Bronchial epithelial cell (primary cell): Measurements from ENCODE around the gene SGCD. TPM values are rescaled to one million over a fixed set of nuclear protein-coding genes. Genes with fewer than 3 reads are reported as not detected.

Source experiments
- DNase-seq: peaks from one replicate; pipeline ENCODE4 v3.0.0-alpha.2; 2010; ENCODE audit warnings: low read depth
- FAIRE-seq: peaks from 2 replicates; lab custom pipeline; 2011; peaks lifted over from hg19 to GRCh38; lab: Jason Lieb, UNC
- H3K27me3 ChIP-seq: 2 replicates; pipeline ENCODE4 v1.5.1; 2011; ENCODE audit warnings: low read length; ENCODE audit not compliant: control insufficient read depth, insufficient read depth
- H3K36me3 ChIP-seq: 2 replicates; pipeline ENCODE4 v1.5.1; 2011; ENCODE audit warnings: low read length; ENCODE audit not compliant: control insufficient read depth, insufficient read depth
- H3K4me3 ChIP-seq: 2 replicates; pipeline ENCODE4 v1.5.1; 2011; ENCODE audit warnings: mild to moderate bottlenecking, low read depth, low read length, control low read depth
- CTCF ChIP-seq: IDR thresholded peaks from 2 replicates; pipeline ENCODE4 v1.5.1; 2011; ENCODE audit warnings: mild to moderate bottlenecking, moderate library complexity, low read length, control low read depth, inconsistent platforms; ENCODE audit not compliant: insufficient read depth, severe bottlenecking
- total RNA-seq: library from RNA; depleted of rRNA; stranded (reverse); fragments of >200 nt; gene quantifications from 2 replicates; pipeline ENCODE4 v1.2.1, GENCODE V29; 2014

Gene SGCD
- total RNA-seq, 1 donor from 2014 or later: under 0.01 TPM

GRCh38 chr5:156718985-156719384 lies 392.0 kb downstream of the SGCD start:
- no peak for FAIRE-seq
- no peak overlapping the region for H3K4me3 ChIP-seq
- H3K36me3 ChIP-seq: no peaks in the 10 kb centered on the region
- H3K27me3 ChIP-seq: no peaks in the 10 kb centered on the region
- TF ChIP-seq CTCF: no peak
- no peak for DNase-seq

GRCh38 chr5:156722358-156722757 lies 395.4 kb downstream of the SGCD start:
- no peak for TF ChIP-seq CTCF
- FAIRE-seq: no peak

GRCh38 chr5:156735477-156735876 lies 408.5 kb downstream of the SGCD start:
- no peak overlapping the region for H3K4me3 ChIP-seq
- DNase-seq: no peak
- TF ChIP-seq CTCF: no peak
- no peaks in the 10 kb centered on the region for H3K36me3 ChIP-seq
- no peak for FAIRE-seq
- H3K27me3 ChIP-seq: no peaks in the 10 kb centered on the region

More at GRCh38 chr5:156722358-156722757, 395.4 kb downstream of the SGCD start:
- no peak for DNase-seq
- H3K27me3 ChIP-seq: no peaks in the 10 kb centered on the region
- no peaks in the 10 kb centered on the region for H3K36me3 ChIP-seq
- no peak overlapping the region for H3K4me3 ChIP-seq

- no peak for FAIRE-seq
- no peak for DNase-seq
- H3K36me3 ChIP-seq: no peaks in the 10 kb centered on the region
- no peak for TF ChIP-seq CTCF
- no peaks in the 10 kb centered on the region for H3K27me3 ChIP-seq
- no peak overlapping the region for H3K4me3 ChIP-seq
These were observed 414.6 kb downstream of the SGCD start for GRCh38 chr5:156741516-156741915.

GRCh38 chr5:156753846-156754245 lies 426.9 kb downstream of the SGCD start:
- H3K27me3 ChIP-seq: no peaks in the 10 kb centered on the region
- TF ChIP-seq CTCF: no peak
- DNase-seq: no peak
- H3K36me3 ChIP-seq: no peaks in the 10 kb centered on the region
- no peak overlapping the region for H3K4me3 ChIP-seq
- no peak for FAIRE-seq

- H3K36me3 ChIP-seq: no peaks in the 10 kb centered on the region
These were observed 428.6 kb downstream of the SGCD start for GRCh38 chr5:156755421-156756087.

More at GRCh38 chr5:156755421-156756087, 428.6 kb downstream of the SGCD start:
- no peak for FAIRE-seq
- no peaks in the 10 kb centered on the region for H3K27me3 ChIP-seq
- TF ChIP-seq CTCF: no peak
- no peak overlapping the region for H3K4me3 ChIP-seq
- no peak for DNase-seq
